ENCODE measurements around the gene CES2. TPM values are rescaled to one million over a fixed set of nuclear protein-coding genes. Genes with fewer than 3 reads are reported as not detected.

Gene CES2
- total and polyA plus RNA-seq, 10 donors, result 8.0 to 48.1 (median 32.1) TPM

DNA sequence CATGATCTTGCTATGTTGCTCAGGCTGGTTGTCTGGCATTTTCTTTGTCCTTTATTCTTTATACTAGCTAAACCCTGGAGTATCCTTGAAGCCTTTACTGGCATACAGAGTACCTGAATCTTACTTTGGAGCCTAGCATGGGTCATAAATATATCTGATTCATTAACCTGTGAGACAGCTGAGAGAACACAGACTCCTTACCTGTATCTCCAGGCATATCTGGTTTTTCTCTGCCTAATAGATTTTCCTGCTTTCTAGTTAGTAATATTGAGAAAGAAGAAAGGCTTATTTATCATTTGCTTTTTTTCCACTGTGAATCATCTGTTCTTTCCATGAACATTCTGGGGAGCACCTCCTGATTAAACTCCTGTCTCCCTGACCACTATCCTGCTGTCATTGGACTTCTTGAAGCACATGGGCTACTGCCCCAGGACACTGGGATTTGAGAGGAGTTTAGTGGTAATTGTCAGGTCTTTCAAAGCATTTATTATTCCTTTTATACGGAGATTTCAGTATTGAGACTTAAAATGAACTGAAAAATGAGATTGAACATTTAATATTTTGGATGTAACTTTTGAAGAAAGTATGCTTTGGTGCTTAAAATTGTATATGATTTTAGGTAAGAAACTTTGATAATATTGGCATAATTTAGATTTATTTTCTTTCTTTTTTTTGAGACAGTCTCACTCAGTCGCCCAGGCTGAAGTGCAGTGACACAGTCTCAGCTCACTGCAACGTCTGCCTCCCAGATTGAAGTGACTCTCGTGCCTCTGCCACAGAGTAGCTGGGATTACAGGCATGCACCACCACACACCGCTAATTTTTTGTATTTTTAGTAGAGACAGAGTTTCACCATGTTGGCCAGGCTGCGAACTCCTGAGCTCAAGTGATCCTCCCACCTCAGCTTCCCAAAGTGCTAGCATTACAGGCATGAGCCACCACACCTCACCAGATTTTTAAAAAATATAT lies 46.4 kb upstream of the CES2 start:
- no peak for DNase-seq
- Histone ChIP-seq H3K4me3 (no peak overlapping the region), H3K27ac (no peak overlapping the region), H3K36me3 (peaks cover 0 to 41% (median 18%) of the 10 kb centered on the region in 6 donors), H3K27me3 (replicated peaks in 1 of 7) (no peaks in the 10 kb centered on the region), H3K9me3 (no peaks in the 10 kb centered on the region), H3K4me1 (no peaks in the 10 kb centered on the region)
- WGBS, 5 donors, result 92 to 96% (median 94%) methylated on average over 6 of the region's 6 CpGs
- TF ChIP-seq, protein P1, sequence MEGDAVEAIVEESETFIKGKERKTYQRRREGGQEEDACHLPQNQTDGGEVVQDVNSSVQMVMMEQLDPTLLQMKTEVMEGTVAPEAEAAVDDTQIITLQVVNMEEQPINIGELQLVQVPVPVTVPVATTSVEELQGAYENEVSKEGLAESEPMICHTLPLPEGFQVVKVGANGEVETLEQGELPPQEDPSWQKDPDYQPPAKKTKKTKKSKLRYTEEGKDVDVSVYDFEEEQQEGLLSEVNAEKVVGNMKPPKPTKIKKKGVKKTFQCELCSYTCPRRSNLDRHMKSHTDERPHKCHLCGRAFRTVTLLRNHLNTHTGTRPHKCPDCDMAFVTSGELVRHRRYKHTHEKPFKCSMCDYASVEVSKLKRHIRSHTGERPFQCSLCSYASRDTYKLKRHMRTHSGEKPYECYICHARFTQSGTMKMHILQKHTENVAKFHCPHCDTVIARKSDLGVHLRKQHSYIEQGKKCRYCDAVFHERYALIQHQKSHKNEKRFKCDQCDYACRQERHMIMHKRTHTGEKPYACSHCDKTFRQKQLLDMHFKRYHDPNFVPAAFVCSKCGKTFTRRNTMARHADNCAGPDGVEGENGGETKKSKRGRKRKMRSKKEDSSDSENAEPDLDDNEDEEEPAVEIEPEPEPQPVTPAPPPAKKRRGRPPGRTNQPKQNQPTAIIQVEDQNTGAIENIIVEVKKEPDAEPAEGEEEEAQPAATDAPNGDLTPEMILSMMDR (IDR thresholded peaks at IDR 0.05 in 8 of 11, conservative IDR thresholded peaks at IDR 0.05 in 3 of 11), result no peak
- TF ChIP-seq POLR2A (IDR thresholded peaks at IDR 0.05) (no peak), POLR2AphosphoS5 (IDR thresholded peaks at IDR 0.05) (no peak)
- intact Hi-C loops (cut with DNase I; ENCODE audit: low total_unique reads), result no loop called here

DNA sequence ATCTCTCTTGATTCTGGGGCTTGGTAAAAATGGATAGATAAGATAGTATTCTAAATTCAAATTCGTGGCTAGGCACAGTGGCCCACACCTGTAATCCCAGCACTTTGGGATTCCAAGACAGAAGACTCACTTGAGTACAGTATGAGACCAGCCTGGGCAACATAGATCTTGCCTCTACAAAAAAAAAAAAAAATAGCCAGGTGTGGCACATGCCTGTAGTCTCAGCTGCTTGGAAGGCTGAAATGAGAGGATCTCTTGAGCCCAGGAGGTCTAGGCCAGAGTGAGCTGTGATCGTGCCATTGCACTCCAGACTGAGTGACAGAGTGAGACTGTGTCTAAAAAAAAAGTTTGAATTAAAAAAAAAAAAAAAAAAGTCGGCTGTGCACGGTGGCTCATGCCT lies 45.7 kb upstream of the CES2 start:
- Histone ChIP-seq H3K4me3 (no peak overlapping the region), H3K36me3 (peaks cover 0 to 34% (median 12%) of the 10 kb centered on the region in 6 donors), H3K4me1 (no peaks in the 10 kb centered on the region), H3K9me3 (no peaks in the 10 kb centered on the region), H3K27me3 (replicated peaks in 1 of 7) (no peaks in the 10 kb centered on the region), H3K27ac (no peak overlapping the region)
- intact Hi-C loops (cut with DNase I; ENCODE audit: low total_unique reads), result no loop called here
- DNase-seq, result no peak
- 74 to 87% (median 79%) methylated on average over 4 of the region's 4 CpGs for WGBS, 5 donors
- no peak for TF ChIP-seq POLR2AphosphoS5 (IDR thresholded peaks at IDR 0.05)
- TF ChIP-seq, protein P1 (IDR thresholded peaks at IDR 0.05 in 8 of 11, conservative IDR thresholded peaks at IDR 0.05 in 3 of 11), result no peak
- TF ChIP-seq POLR2A (IDR thresholded peaks at IDR 0.05), result no peak

DNA sequence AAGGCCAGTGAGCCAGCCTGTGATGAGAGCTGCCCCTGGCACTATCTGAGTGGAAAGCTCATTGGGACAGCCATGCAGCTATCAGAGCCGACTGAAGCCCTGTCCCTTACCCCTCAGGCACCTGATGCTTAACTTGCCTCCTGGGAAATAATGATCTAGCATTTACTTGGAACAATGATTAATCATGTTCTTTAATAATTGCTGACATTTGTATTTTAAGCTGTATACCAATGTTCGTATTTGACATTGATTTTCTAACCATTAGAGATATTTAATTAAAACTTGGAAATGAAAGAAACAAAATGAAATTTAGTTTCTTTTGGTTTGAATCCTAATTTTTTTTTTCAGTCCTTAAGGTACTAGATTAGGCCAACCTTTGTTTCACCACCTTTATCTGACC lies 44.5 kb upstream of the CES2 start:
- no peak for DNase-seq
- no peaks in the 10 kb centered on the region for H3K9me3 ChIP-seq
- no peak overlapping the region for H3K27ac ChIP-seq
- 85 to 93% (median 90%) methylated on average over 2 of the region's 2 CpGs for WGBS, 5 donors
- intact Hi-C loops (cut with DNase I; ENCODE audit: low total_unique reads), result no loop called here
- H3K4me1 ChIP-seq, result no peaks in the 10 kb centered on the region
- TF ChIP-seq, protein P1 (IDR thresholded peaks at IDR 0.05 in 8 of 11, conservative IDR thresholded peaks at IDR 0.05 in 3 of 11), result no peak
- TF ChIP-seq POLR2A (IDR thresholded peaks at IDR 0.05), result no peak
- TF ChIP-seq POLR2AphosphoS5 (IDR thresholded peaks at IDR 0.05), result no peak
- no peak overlapping the region for H3K4me3 ChIP-seq
- H3K36me3 ChIP-seq, result peaks cover 0 to 22% (median under 1%) of the 10 kb centered on the region in 6 donors
- no peaks in the 10 kb centered on the region for H3K27me3 ChIP-seq (replicated peaks in 1 of 7)

DNA sequence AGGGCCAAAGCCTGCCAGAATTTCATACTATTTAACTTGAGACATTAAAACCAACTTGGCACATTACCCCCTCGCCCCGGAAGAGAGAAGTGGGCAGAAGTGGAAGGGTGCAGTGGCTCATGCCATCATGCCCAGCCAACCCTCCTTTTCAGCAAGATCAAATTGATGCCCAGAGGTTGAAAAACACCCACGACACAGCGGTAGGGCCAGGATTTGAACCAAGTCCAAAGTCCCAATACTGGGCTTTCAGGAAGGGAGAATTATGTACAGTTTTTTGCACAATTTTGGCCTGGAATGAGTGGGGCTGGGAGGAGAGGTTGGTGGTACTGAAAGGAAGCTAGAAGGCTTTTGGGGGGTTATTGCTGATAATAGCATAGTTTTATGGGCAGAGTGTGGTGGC lies 44.0 kb upstream of the CES2 start:
- H3K36me3 ChIP-seq, result peaks cover 0 to 17% (median 0%) of the 10 kb centered on the region in 6 donors
- TF ChIP-seq, protein P1 (IDR thresholded peaks at IDR 0.05 in 8 of 11, conservative IDR thresholded peaks at IDR 0.05 in 3 of 11), result no peak
- TF ChIP-seq POLR2A (IDR thresholded peaks at IDR 0.05), result no peak
- no peak for TF ChIP-seq POLR2AphosphoS5 (IDR thresholded peaks at IDR 0.05)
- 84 to 94% (median 90%) methylated on average over 4 of the region's 4 CpGs for WGBS, 5 donors
- no peak overlapping the region for H3K27ac ChIP-seq
- intact Hi-C loops (cut with DNase I; ENCODE audit: low total_unique reads), result no loop called here
- no peaks in the 10 kb centered on the region for H3K27me3 ChIP-seq (replicated peaks in 1 of 7)
- H3K4me1 ChIP-seq, result no peaks in the 10 kb centered on the region
- no peak for DNase-seq
- no peaks in the 10 kb centered on the region for H3K9me3 ChIP-seq
- no peak overlapping the region for H3K4me3 ChIP-seq
